Psoas muscle (tissue), 8 donors: ENCODE data around the gene NADSYN1. TPM values are rescaled to one million over a fixed set of nuclear protein-coding genes. Genes with fewer than 3 reads are reported as not detected.

Experiments
- ATAC-seq, 4 donors: fragments of 200-7000 bp; cut with Tn5 transposase; one replicate each; pipeline ENCODE4 v1.9.1; 2020; ENCODE audit warnings: moderate library complexity in 3 of 4, mild to moderate bottlenecking in 2 of 4
- DNase-seq, 2 donors: peaks; one replicate each; pipeline ENCODE4 v3.0.0-alpha.2; 2020
- H3K27ac ChIP-seq: fragments of 200-600 bp; one replicate; pipeline ENCODE4 v1.8.0; 2022
- H3K27me3 ChIP-seq, 3 donors: fragments of 200-600 bp in 1 of 3; one replicate each; pipeline versions ENCODE4 v1.6.1 to v1.8.0; 2013 to 2022; ENCODE audit warnings: low read length in 2 of 3, mild to moderate bottlenecking in 2 of 3, moderate library complexity in 1 of 3; ENCODE audit not compliant: insufficient read depth in 3 of 3
- H3K36me3 ChIP-seq, 2 donors: fragments of 200-600 bp in 1 of 2; one replicate each; pipeline versions ENCODE4 v1.6.1 to v1.8.0; 2013 to 2022; ENCODE audit warnings: low read depth in 1 of 2, mild to moderate bottlenecking in 1 of 2, moderate library complexity in 1 of 2; ENCODE audit not compliant: insufficient read depth in 1 of 2
- H3K4me1 ChIP-seq: fragments of 200-600 bp; one replicate; pipeline ENCODE4 v1.8.0; 2022
- H3K4me3 ChIP-seq: fragments of 200-600 bp; one replicate; pipeline ENCODE4 v1.8.0; 2022; ENCODE audit warnings: mild to moderate bottlenecking
- H3K9me3 ChIP-seq: fragments of 200-600 bp; one replicate; pipeline ENCODE4 v1.8.0; 2022
- CTCF ChIP-seq: fragments of 200-600 bp; IDR thresholded peaks from one replicate; pipeline ENCODE4 v1.8.0; 2022; ENCODE audit warnings: antibody characterized with exemption
- WGBS, 3 donors: extraction: QIAGEN DNeasy Blood & Tissue Kit; methylation state at CpG; one replicate each; pipeline versions ENCODE4 v1.1.6 to v1.1.7; 2013; 5-methylcytosine and 5-hydroxymethylcytosine counted together
- intact Hi-C, 2 donors: fragments of 100-400 bp; cut with DNase I; formaldehyde crosslinking; loops; one replicate each; pipeline versions ENCODE4 v1.11.0 to v1.14.2; 2022
- polyA plus RNA-seq, 3 donors: library from polyadenylated mRNA; stranded (reverse); fragments of 200-250 nt; gene quantifications; one replicate each; pipeline ENCODE4 v1.2.3, GENCODE V29; 2013
- total RNA-seq, 4 donors: library from RNA; stranded (reverse); fragmentation: NEBNext Ultra II Directional in 2 of 4; extraction: Animal tissue kit (Norgen Biotek cat#: 25700) in 2 of 4; gene quantifications; one replicate each; pipeline versions ENCODE4 v1.2.1 to v1.2.4, GENCODE V29; 2021 to 2023
- donor health status: healthy with polysubstance abuse.
- donor health status: DM: no; HTN: no; CAD: no; lungs with moderate emphysema.
- donor health status: Bipolar disorder and iron deficiency.
- donor health status: healthy.
- donor health status: DM: yes; HTN: yes; CAD: no.
- donor health status: DM: no; HTN: no; CAD: no.
- donor health status: DM: no; HTN: no; CAD: no.
- donor health status: DM: yes; HTN: yes; CAD: no.

Gene NADSYN1
- total and polyA plus RNA-seq, 7 donors = 7.8 to 19.3 (median 13.0) TPM

- H3K27me3 ChIP-seq = no peaks in the 10 kb centered on the region
These were observed 2.5 kb upstream of the NADSYN1 start for GRCh38 chr11:71450507-71450906.

GRCh38 chr11:71450939-71451338, 2.1 kb upstream of the NADSYN1 start:
- no peaks in the 10 kb centered on the region for H3K9me3 ChIP-seq
- intact Hi-C loops = loop anchor here in 1 of 2 donors (10.0 kb wide), 1 partner anchor 1176 kb away; the partner anchor contains the start of gene PPFIA1
- 77 to 88% (median 81%) methylated on average over 3 of the region's 3 CpGs for WGBS, 3 donors

More at GRCh38 chr11:71450507-71450906, 2.5 kb upstream of the NADSYN1 start:
- H3K36me3 ChIP-seq = peaks cover 0 to 12% of the 10 kb centered on the region in 2 donors
- WGBS, 3 donors = 65 to 77% (median 74%) methylated on average over 2 of the region's 2 CpGs
- TF ChIP-seq CTCF = no peak
- peak overlapping the region; percentile 11 for H3K27ac ChIP-seq
- peaks cover 16% of the 10 kb centered on the region for H3K4me1 ChIP-seq
- H3K4me3 ChIP-seq = no peak overlapping the region
- intact Hi-C loops = loop anchor here in 1 of 2 donors (10.0 kb wide), 1 partner anchor 1176 kb away; the partner anchor contains the start of gene PPFIA1
- H3K9me3 ChIP-seq = no peaks in the 10 kb centered on the region
- ATAC-seq (no peak), DNase-seq (no peak)

GRCh38 chr11:71451596-71452198, 1.3 kb upstream of the NADSYN1 start:
- ATAC-seq (no peak), DNase-seq (peak in 1 of 2 donors; percentile 49)
- TF ChIP-seq CTCF = no peak
- intact Hi-C loops = loop anchor here in 1 of 2 donors (10.0 kb wide), 1 partner anchor 1177 kb away; the partner anchor contains the start of gene PPFIA1
- H3K36me3 ChIP-seq = peaks cover 3 to 20% of the 10 kb centered on the region in 2 donors
- H3K27ac ChIP-seq = peak overlapping the region; percentile 80
- no peaks in the 10 kb centered on the region for H3K27me3 ChIP-seq
- no peaks in the 10 kb centered on the region for H3K9me3 ChIP-seq
- WGBS, 3 donors = 60 to 65% (median 62%) methylated on average over 9 of the region's 9 CpGs
- peaks cover 16% of the 10 kb centered on the region for H3K4me1 ChIP-seq
- peak overlapping the region; percentile 87 for H3K4me3 ChIP-seq

More at GRCh38 chr11:71450939-71451338, 2.1 kb upstream of the NADSYN1 start:
- Histone ChIP-seq H3K36me3 (peaks cover 0 to 12% of the 10 kb centered on the region in 2 donors), H3K4me1 (peaks cover 16% of the 10 kb centered on the region), H3K4me3 (no peak overlapping the region), H3K27me3 (no peaks in the 10 kb centered on the region), H3K27ac (peak overlapping the region; percentile 11)
- no peak for DNase-seq
- no peak for ATAC-seq
- no peak for TF ChIP-seq CTCF

GRCh38 chr11:71452199-71453036, 585 bp upstream of the NADSYN1 start:
- ATAC-seq = peak in 1 of 4 donors; percentile 30
- Histone ChIP-seq H3K27ac (peak overlapping the region; percentile 80), H3K36me3 (peaks cover 3 to 27% of the 10 kb centered on the region in 2 donors), H3K4me1 (peaks cover 16% of the 10 kb centered on the region), H3K9me3 (no peaks in the 10 kb centered on the region), H3K4me3 (peak overlapping the region; percentile 87), H3K27me3 (no peaks in the 10 kb centered on the region)
- no peak for TF ChIP-seq CTCF
- intact Hi-C loops = loop anchor here in 1 of 2 donors (10.0 kb wide), 1 partner anchor 1178 kb away; the partner anchor contains the start of gene PPFIA1
- peak in 1 of 2 donors; percentile 66 for DNase-seq
- 4 to 11% (median 9%) methylated on average over 37 to 40 of the region's 40 CpGs for WGBS, 3 donors
